ENCODE results near the gene ABLIM3.

The ABLIM3 gene

DNA sequence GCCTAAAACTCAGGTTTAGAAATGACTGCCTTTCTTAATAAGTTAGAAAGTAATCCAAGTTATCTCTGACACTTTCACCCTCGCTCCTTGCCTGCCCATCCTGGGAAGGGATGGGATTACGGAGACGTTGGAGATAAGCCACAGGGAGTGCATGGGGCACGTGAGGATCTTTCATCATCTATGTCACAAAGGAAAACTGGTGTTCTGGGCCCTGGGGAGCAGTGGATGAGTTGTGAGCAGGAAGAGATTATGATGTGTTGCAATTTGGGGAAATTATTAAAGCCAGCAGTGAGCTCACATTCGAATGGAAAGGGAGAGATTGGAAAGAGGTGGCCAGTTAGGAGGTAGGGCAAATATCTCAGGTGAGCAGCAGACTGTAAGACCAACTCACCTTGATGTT lies 143.2 kb downstream of the ABLIM3 start:
- DNase-seq: no peak

DNA sequence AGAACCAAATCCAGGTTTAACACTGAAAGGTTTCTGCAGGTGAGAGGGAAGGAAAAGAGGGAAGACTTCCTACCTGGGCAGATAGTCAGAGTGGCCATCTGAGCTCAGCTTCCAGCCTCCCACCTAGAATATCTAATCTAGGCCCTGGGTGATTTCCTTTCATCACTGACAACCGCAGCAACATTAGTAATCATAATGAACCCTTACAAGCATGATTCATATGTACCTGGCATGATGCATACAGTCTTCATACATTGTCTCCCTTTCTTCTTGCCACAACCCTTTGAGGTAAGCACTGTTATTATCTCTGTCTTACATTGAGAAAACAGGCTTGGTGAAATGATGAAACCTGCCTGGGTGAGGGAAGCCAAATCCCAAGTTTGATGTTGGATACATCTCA lies 143.9 kb downstream of the ABLIM3 start:
- DNase-seq: no peak

DNA sequence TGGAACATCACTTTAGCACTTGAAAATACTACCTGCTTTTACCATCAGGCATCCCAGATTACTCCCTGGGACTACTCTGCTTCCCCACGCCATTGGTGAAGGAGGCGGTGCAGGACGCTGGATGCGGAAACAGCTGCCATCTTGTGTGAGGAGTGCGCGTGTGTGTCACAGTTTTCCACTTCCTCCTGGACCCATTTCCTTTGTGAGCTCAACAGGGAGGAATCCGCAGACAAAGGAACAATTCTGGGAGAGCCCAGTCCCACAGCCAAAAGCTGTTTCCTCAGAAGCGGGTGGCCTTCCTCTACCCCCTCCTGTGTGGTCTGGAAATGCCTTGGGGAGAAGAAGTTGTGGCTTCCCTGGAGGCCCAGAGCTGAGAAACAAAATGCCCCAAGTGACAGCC lies 147.1 kb downstream of the ABLIM3 start:
- no peak for DNase-seq

GRCh38 chr5:149289301-149289700 lies 148.0 kb downstream of the ABLIM3 start:
- DNase-seq: no peak

GRCh38 chr5:149294872-149295829 lies 153.9 kb downstream of the ABLIM3 start:
- no peak for DNase-seq

GRCh38 chr5:149297340-149298025 lies 156.2 kb downstream of the ABLIM3 start:
- no peak for DNase-seq

GRCh38 chr5:149298163-149298562 lies 156.9 kb downstream of the ABLIM3 start:
- no peak for DNase-seq

DNA sequence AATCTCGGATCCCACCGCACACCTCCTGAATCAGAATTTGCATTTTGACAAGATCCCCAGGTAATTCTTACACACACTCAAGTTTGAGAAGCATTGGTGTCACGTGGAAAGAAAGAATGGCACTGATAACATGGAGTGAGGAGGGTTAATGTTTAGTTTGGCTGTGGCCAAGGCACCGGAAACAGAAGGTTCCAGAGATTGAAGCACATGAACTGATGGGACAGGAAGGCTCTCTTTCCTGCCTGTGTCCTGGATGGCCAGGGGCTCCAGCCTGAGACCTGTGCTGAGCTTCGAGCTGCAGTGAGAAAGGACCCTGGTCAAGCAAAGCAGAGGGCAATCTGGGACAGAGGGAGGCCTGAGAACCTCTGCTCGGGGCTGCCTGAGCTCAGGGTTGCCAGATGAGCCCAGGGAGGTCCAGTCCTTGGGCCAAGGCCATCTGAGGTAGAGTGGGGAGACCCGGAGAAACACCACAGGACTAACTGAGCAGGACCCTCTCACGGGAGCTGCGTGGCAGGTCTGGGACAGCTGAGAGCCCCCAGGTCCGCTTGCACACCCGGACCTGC lies 157.6 kb downstream of the ABLIM3 start:
- DNase-seq: no peak

DNA sequence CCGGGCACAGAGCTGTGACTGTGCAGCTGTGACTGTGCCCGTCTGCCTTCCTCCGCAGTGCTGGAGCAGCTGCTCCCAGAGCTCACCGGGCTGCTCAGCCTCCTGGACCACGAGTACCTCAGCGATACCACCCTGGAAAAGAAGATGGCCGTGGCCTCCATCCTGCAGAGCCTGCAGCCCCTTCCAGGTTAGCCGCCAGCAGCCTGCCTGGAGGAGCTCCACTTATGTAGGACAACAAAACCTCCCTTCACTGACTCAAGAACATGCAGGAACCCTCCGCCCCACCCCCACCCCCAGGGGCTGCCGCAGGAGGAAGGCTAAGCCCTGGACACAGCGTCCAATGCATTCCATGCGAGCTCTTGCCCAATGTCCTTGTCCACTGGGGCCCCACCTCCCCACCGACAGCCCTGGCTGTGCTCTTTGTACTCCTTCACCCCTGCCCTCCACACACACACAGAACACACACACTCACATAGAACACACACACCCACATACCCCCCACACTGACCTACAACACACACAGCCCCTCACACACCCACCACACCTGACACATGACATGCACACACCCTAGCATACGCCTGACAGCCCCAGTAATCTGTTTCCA lies 158.3 kb downstream of the ABLIM3 start:
- DNase-seq: no peak

- no peak for DNase-seq
Measured at GRCh38 chr5:149300441-149300840, 159.1 kb downstream of the ABLIM3 start.

- no peak for DNase-seq
Measured at GRCh38 chr5:149301049-149301743, 159.9 kb downstream of the ABLIM3 start.

DNA sequence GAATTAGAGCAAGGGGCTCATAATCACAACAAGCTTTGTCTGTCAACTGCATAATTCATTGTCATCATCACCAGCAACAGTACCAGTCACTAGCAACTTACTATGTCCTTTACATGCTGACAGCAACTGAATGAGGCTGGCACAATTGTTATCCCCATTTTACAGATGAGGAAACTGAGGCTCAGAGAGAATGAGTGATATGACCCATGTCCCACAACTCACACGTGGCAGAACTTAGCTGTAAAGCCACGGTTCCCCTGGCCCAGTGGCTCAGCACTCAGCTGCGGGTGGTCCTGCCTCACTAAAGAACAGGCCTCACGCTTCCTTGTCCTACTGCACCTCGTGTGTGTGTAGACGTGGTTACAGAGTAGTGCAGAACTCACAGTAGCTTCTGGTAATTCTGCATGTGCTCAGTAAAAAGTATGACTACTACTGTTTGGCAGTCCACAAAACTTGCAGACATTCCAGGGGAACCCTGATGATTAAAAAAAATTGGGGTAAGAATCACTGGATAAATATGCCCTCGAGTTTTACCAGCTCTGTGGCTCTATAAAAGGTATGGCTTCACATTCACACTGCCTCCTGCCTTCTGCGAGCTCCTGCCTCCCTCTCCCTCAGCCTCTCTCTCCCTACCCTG lies 160.6 kb downstream of the ABLIM3 start:
- DNase-seq: no peak

DNA sequence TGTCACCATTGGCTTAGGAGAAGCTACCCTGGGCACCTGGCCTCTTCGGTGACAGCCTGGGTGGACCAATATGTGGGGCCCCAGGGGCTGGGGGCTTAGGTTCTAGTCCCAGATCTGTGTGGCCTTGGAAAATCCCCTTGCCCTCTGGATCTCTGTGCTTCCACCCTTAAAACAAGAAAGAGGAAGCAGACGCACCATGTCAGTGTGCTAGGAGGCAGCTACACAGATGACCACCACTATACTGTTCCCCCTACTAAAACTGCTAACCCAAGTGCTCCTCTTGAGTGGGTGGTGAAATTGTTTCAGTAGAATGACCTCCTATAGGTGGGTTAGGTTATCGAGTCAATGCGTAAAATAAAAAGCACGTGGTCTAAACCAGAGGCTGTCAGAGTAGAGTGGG lies 161.3 kb downstream of the ABLIM3 start:
- DNase-seq: no peak

DNA sequence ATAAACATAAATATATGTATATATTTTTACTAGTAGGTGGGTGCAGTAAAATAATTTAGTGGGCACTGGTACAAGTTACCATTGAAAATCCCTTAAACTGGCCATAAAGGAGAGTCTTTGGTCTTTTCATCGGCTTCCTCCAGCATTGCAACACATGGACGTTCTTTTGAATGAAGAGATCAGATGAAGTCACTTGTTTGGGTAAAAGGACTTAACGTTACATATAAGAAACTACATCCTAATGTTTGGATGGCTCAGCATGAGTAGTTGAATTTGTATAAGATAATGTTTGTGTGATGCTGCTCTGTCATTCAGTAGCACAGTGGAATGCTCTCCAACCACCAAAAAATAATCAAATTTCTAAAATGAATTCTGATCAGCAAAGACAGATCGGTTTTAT lies 161.9 kb downstream of the ABLIM3 start:
- DNase-seq: no peak

- no peak for DNase-seq
Measured at GRCh38 chr5:149304195-149305078, 163.1 kb downstream of the ABLIM3 start.

- no peak for DNase-seq
Measured at GRCh38 chr5:149309354-149309753, 168.1 kb downstream of the ABLIM3 start.
